SK-N-SH treated with all-trans-retinoic acid at 6 μM for 48 hours (cell line): ENCODE results near the gene MAST1.
A peak's percentile ranks its signal among the peaks of the same experiment; 100 is the strongest.

ENCODE experiments used
- ATAC-seq: fragments of 200-7000 bp; cut with Tn5 transposase; 3 replicates; pipeline ENCODE4 v1.9.1; 2020; ENCODE audit warnings: mild to moderate bottlenecking, moderate library complexity
- ARNTL ChIP-seq: fragments of 450-650 bp; formaldehyde crosslinking; IDR thresholded peaks from 2 replicates; pipeline ENCODE4 v1.5.0; 2020; ENCODE audit warnings: low read depth, mild to moderate bottlenecking, moderate library complexity, borderline replicate concordance
- BACH2 ChIP-seq: fragments of 250-450 bp; sonication (Bioruptor Pico); IDR thresholded peaks from 2 replicates; pipeline ENCODE4 v1.9.0; 2021; ENCODE audit warnings: mild to moderate bottlenecking, borderline replicate concordance
- CREB5 ChIP-seq: fragments of 250-450 bp; sonication (Bioruptor Pico); IDR thresholded peaks from 2 replicates; pipeline ENCODE4 v1.5.1; 2020; ENCODE audit warnings: low read depth, mild to moderate bottlenecking, moderate library complexity
- CSRNP3 ChIP-seq: fragments of 250-450 bp; sonication (Bioruptor Pico); IDR thresholded peaks from 2 replicates; pipeline ENCODE4 v1.5.1; 2021; ENCODE audit warnings: mild to moderate bottlenecking, moderate library complexity
- ESRRG ChIP-seq: fragments of 250-450 bp; sonication (Bioruptor Pico); IDR thresholded peaks from 2 replicates; pipeline ENCODE4 v1.6.1; 2021; ENCODE audit warnings: mild to moderate bottlenecking
- GLIS3 ChIP-seq: fragments of 250-450 bp; sonication (Bioruptor Pico); IDR thresholded peaks from 2 replicates; pipeline ENCODE4 v1.5.0; 2020; ENCODE audit warnings: mild to moderate bottlenecking, moderate library complexity
- ISL1 ChIP-seq: fragments of 250-450 bp; sonication (Bioruptor Pico); IDR thresholded peaks from 2 replicates; pipeline ENCODE4 v2.1.2; 2022; ENCODE audit warnings: mild to moderate bottlenecking, moderate library complexity
- OSR1 ChIP-seq: fragments of 250-450 bp; sonication (Bioruptor Pico); IDR thresholded peaks from 2 replicates; pipeline ENCODE4 v1.8.0; 2022; ENCODE audit warnings: moderate library complexity, mild to moderate bottlenecking, inconsistent platforms
- PPARA ChIP-seq: fragments of 250-450 bp; sonication (Bioruptor Pico); IDR thresholded peaks from 2 replicates; pipeline ENCODE4 v1.5.0; 2020; ENCODE audit warnings: mild to moderate bottlenecking, borderline replicate concordance
- RARB ChIP-seq: fragments of 250-450 bp; sonication (Bioruptor Pico); IDR thresholded peaks from 2 replicates; pipeline ENCODE4 v1.8.0; 2021; ENCODE audit warnings: mild to moderate bottlenecking, moderate library complexity
- SNAI2 ChIP-seq: fragments of 250-450 bp; sonication (Bioruptor Pico); IDR thresholded peaks from 2 replicates; pipeline ENCODE4 v1.5.0; 2020; ENCODE audit warnings: mild to moderate bottlenecking, moderate library complexity
- TCF4 ChIP-seq: fragments of 250-450 bp; sonication (Bioruptor Pico); IDR thresholded peaks from 2 replicates; pipeline ENCODE4 v1.8.0; 2021; ENCODE audit warnings: mild to moderate bottlenecking, moderate library complexity, borderline replicate concordance
- TOX ChIP-seq: fragments of 250-450 bp; sonication (Bioruptor Pico); IDR thresholded peaks from 2 replicates; pipeline ENCODE4 v1.8.0; 2021; ENCODE audit warnings: mild to moderate bottlenecking, moderate library complexity, borderline replicate concordance
- ZC3H10 ChIP-seq: fragments of 250-450 bp; sonication (Bioruptor Pico); IDR thresholded peaks from 2 replicates; pipeline ENCODE4 v1.5.1; 2021; ENCODE audit warnings: mild to moderate bottlenecking, moderate library complexity
- ZFP3 ChIP-seq: fragments of 250-450 bp; sonication (Bioruptor Pico); IDR thresholded peaks from 2 replicates; pipeline ENCODE4 v1.5.0; 2020; ENCODE audit warnings: mild to moderate bottlenecking, moderate library complexity
- ZFP30 ChIP-seq: fragments of 450-650 bp; formaldehyde crosslinking; IDR thresholded peaks from 2 replicates; pipeline ENCODE4 v1.5.0; 2022; ENCODE audit warnings: mild to moderate bottlenecking, moderate library complexity
- ZNF565 ChIP-seq: fragments of 450-650 bp; formaldehyde crosslinking; conservative IDR thresholded peaks from 2 replicates; pipeline ENCODE4 v1.5.0; 2020; ENCODE audit warnings: low read depth, mild to moderate bottlenecking, moderate library complexity
- ZNF70 ChIP-seq: fragments of 450-650 bp; formaldehyde crosslinking; IDR thresholded peaks from 2 replicates; pipeline ENCODE4 v1.5.0; 2020; ENCODE audit warnings: mild to moderate bottlenecking, moderate library complexity
- ZNF8 ChIP-seq: fragments of 450-650 bp; formaldehyde crosslinking; IDR thresholded peaks from 2 replicates; pipeline ENCODE4 v1.5.0; 2020; ENCODE audit warnings: mild to moderate bottlenecking, moderate library complexity
- TF ChIP-seq, protein P1 (sequence below): fragments of 250-450 bp; sonication (Bioruptor Pico); IDR thresholded peaks from 2 replicates; pipeline ENCODE4 v1.5.0; 2020; ENCODE audit warnings: mild to moderate bottlenecking, moderate library complexity
- TF ChIP-seq, protein P2 (sequence below): fragments of 250-450 bp; sonication (Bioruptor Pico); IDR thresholded peaks from 2 replicates; pipeline ENCODE4 v1.8.0; 2020; ENCODE audit warnings: mild to moderate bottlenecking, moderate library complexity, borderline replicate concordance

The MAST1 gene

GRCh38 chr19:12802267-12803106 is 35.8 kb upstream of the MAST1 start:
- peak; percentile 25 for ATAC-seq
- TF ChIP-seq TOX (CRISPR knock-in tag) = no peak
- no peak for TF ChIP-seq CREB5
- TF ChIP-seq ARNTL (CRISPR knock-in tag) = no peak
- no peak for TF ChIP-seq GLIS3
- TF ChIP-seq CSRNP3 (CRISPR knock-in tag) = no peak
- TF ChIP-seq ZC3H10 (CRISPR knock-in tag) = no peak
- TF ChIP-seq OSR1 (CRISPR knock-in tag) = no peak
- no peak for TF ChIP-seq ZNF8 (CRISPR knock-in tag)
- TF ChIP-seq, protein P1, sequence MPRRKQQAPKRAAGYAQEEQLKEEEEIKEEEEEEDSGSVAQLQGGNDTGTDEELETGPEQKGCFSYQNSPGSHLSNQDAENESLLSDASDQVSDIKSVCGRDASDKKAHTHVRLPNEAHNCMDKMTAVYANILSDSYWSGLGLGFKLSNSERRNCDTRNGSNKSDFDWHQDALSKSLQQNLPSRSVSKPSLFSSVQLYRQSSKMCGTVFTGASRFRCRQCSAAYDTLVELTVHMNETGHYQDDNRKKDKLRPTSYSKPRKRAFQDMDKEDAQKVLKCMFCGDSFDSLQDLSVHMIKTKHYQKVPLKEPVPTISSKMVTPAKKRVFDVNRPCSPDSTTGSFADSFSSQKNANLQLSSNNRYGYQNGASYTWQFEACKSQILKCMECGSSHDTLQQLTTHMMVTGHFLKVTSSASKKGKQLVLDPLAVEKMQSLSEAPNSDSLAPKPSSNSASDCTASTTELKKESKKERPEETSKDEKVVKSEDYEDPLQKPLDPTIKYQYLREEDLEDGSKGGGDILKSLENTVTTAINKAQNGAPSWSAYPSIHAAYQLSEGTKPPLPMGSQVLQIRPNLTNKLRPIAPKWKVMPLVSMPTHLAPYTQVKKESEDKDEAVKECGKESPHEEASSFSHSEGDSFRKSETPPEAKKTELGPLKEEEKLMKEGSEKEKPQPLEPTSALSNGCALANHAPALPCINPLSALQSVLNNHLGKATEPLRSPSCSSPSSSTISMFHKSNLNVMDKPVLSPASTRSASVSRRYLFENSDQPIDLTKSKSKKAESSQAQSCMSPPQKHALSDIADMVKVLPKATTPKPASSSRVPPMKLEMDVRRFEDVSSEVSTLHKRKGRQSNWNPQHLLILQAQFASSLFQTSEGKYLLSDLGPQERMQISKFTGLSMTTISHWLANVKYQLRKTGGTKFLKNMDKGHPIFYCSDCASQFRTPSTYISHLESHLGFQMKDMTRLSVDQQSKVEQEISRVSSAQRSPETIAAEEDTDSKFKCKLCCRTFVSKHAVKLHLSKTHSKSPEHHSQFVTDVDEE (CRISPR knock-in tag) = no peak
- TF ChIP-seq ZNF565 (CRISPR knock-in tag) = no peak
- no peak for TF ChIP-seq TCF4 (CRISPR knock-in tag)
- no peak for TF ChIP-seq SNAI2 (CRISPR knock-in tag)
- TF ChIP-seq PPARA (CRISPR knock-in tag) = no peak
- TF ChIP-seq ZFP3 (CRISPR knock-in tag) = no peak
- no peak for TF ChIP-seq RARB (CRISPR knock-in tag)
- TF ChIP-seq ESRRG (CRISPR knock-in tag) = no peak
- no peak for TF ChIP-seq BACH2 (CRISPR knock-in tag)
- TF ChIP-seq, all 23 proteins: peak for 0

- TF ChIP-seq TCF4 (CRISPR knock-in tag) (no peak), RARB (CRISPR knock-in tag) (no peak), TOX (CRISPR knock-in tag) (no peak), ZNF70 (CRISPR knock-in tag) (no peak), GLIS3 (no peak), ZNF8 (CRISPR knock-in tag) (no peak), OSR1 (CRISPR knock-in tag) (no peak), ISL1 (CRISPR knock-in tag) (no peak), ZFP30 (CRISPR knock-in tag) (no peak), CSRNP3 (CRISPR knock-in tag) (no peak), SNAI2 (CRISPR knock-in tag) (no peak)
- TF ChIP-seq, protein P2, sequence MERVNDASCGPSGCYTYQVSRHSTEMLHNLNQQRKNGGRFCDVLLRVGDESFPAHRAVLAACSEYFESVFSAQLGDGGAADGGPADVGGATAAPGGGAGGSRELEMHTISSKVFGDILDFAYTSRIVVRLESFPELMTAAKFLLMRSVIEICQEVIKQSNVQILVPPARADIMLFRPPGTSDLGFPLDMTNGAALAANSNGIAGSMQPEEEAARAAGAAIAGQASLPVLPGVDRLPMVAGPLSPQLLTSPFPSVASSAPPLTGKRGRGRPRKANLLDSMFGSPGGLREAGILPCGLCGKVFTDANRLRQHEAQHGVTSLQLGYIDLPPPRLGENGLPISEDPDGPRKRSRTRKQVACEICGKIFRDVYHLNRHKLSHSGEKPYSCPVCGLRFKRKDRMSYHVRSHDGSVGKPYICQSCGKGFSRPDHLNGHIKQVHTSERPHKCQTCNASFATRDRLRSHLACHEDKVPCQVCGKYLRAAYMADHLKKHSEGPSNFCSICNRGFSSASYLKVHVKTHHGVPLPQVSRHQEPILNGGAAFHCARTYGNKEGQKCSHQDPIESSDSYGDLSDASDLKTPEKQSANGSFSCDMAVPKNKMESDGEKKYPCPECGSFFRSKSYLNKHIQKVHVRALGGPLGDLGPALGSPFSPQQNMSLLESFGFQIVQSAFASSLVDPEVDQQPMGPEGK (CRISPR knock-in tag) = no peak
- TF ChIP-seq, all 23 proteins: peak for 0
- no peak for ATAC-seq
These were observed 34.3 kb upstream of the MAST1 start for GRCh38 chr19:12804051-12804450.
